HUES48 (cell line): Measurements from ENCODE around the gene UTP15.

Experiments
- H3K27ac ChIP-seq: one replicate; pipeline ENCODE4 v1.7.0; 2013; ENCODE audit warnings: low read depth, low read length, inconsistent platforms
- H3K27me3 ChIP-seq: 2 replicates; pipeline ENCODE4 v1.6.1; 2013; ENCODE audit warnings: mild to moderate bottlenecking, low read length; ENCODE audit not compliant: control insufficient read depth, insufficient read depth
- H3K36me3 ChIP-seq: 2 replicates; pipeline ENCODE4 v1.6.1; 2013; ENCODE audit warnings: low read length; ENCODE audit not compliant: control insufficient read depth, insufficient read depth
- H3K4me1 ChIP-seq: 2 replicates; pipeline ENCODE4 v1.6.1; 2013; ENCODE audit warnings: mild to moderate bottlenecking, low read length; ENCODE audit not compliant: control insufficient read depth, insufficient read depth
- H3K4me3 ChIP-seq: 2 replicates; pipeline ENCODE4 v1.5.1; 2013; ENCODE audit warnings: mild to moderate bottlenecking, low read depth, low read length
- H3K9ac ChIP-seq: 2 replicates; pipeline ENCODE4 v1.6.1; 2013; ENCODE audit warnings: mild to moderate bottlenecking, low read depth, low read length, moderate library complexity
- H3K9me3 ChIP-seq: 2 replicates; pipeline ENCODE4 v1.6.1; 2013; ENCODE audit warnings: low read length; ENCODE audit not compliant: control insufficient read depth, insufficient read depth

Gene UTP15

DNA sequence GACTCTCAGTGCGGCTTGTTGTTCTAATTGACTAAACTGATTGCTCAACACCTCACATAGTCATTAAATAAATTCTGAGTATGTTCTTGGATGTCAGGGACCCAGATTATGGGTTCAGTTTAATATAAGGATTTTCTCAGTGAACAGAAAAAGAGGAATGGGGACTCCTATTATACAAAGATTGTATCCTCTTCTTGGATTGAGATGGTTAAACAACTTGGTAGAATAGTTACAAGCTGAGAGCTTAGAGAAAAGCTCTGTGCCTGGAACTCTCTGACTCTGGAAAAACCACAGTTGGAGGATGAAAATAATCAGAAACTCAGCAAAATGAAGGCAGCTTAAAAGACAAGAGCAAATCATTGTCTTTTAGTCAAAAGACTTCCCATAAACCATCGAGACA lies 30.6 kb upstream of the UTP15 start:
- Histone ChIP-seq H3K4me3 (no peak overlapping the region), H3K9me3 (no peaks in the 10 kb centered on the region), H3K27ac (no peak overlapping the region), H3K9ac (no peak overlapping the region), H3K27me3 (no peaks in the 10 kb centered on the region), H3K36me3 (no peaks in the 10 kb centered on the region), H3K4me1 (no peaks in the 10 kb centered on the region)

GRCh38 chr5:73539730-73540129 lies 25.8 kb upstream of the UTP15 start:
- H3K27me3 ChIP-seq = no peaks in the 10 kb centered on the region
- no peak overlapping the region for H3K4me3 ChIP-seq
- peaks cover 9% of the 10 kb centered on the region; the same call in 1 of the 2 replicates for H3K4me1 ChIP-seq
- no peak overlapping the region for H3K9ac ChIP-seq
- no peaks in the 10 kb centered on the region for H3K36me3 ChIP-seq
- no peak overlapping the region for H3K27ac ChIP-seq
- H3K9me3 ChIP-seq = no peaks in the 10 kb centered on the region

DNA sequence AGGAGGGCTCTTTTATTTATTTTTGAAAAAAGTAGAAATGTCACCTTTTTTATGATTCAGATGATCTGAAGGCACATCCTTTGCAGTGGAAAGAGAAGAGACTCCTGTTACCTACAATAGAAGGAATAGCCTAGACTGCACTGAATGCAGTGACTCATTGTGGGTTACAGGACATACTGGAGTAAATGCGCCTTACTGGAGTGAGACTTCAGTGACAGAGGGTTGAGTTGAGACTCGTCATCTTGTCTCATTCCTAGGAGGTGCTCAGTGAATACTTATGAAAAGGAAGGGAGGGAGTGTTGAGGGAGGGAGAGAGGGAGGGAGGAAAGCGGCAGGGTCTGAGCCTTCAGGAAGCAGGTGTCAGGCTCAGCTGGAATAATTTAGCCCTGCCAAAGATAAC lies 25.4 kb upstream of the UTP15 start:
- Histone ChIP-seq H3K9me3 (no peaks in the 10 kb centered on the region), H3K4me1 (peaks cover 9% of the 10 kb centered on the region; the same call in 1 of the 2 replicates), H3K27ac (no peak overlapping the region), H3K27me3 (no peaks in the 10 kb centered on the region), H3K4me3 (no peak overlapping the region), H3K9ac (no peak overlapping the region), H3K36me3 (no peaks in the 10 kb centered on the region)

GRCh38 chr5:73542020-73542419 lies 23.5 kb upstream of the UTP15 start:
- H3K36me3 ChIP-seq = no peaks in the 10 kb centered on the region
- no peak overlapping the region for H3K9ac ChIP-seq
- peak overlapping the region; percentile 7 for H3K27ac ChIP-seq
- H3K27me3 ChIP-seq = no peaks in the 10 kb centered on the region
- peaks cover 9% of the 10 kb centered on the region; the same call in 1 of the 2 replicates for H3K4me1 ChIP-seq
- H3K9me3 ChIP-seq = no peaks in the 10 kb centered on the region
- no peak overlapping the region for H3K4me3 ChIP-seq

- H3K27me3 ChIP-seq = no peaks in the 10 kb centered on the region
- no peak overlapping the region for H3K9ac ChIP-seq
- H3K27ac ChIP-seq = no peak overlapping the region
- H3K36me3 ChIP-seq = no peaks in the 10 kb centered on the region
- H3K4me1 ChIP-seq = peaks cover 9% of the 10 kb centered on the region; the same call in 1 of the 2 replicates
- no peak overlapping the region for H3K4me3 ChIP-seq
- no peaks in the 10 kb centered on the region for H3K9me3 ChIP-seq
These were observed 20.8 kb upstream of the UTP15 start for GRCh38 chr5:73544429-73545402.

DNA sequence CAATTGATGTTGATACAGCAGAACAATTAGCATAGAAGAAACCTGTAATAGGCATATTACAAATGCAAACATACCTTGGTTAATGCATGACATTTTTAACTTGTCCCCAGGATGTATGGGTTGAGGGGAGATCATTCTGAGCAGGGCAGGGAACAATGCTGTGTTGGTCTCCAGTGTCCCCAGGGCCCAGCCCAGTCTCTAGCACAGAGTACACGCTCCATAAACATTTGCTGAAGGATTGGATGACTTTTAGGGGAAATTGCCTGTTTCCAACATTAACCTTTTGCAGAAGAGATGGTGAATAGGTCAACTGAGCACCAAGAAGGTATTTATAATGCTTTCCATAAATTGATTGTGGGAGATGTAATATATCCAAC lies 20.2 kb upstream of the UTP15 start:
- Histone ChIP-seq H3K36me3 (no peaks in the 10 kb centered on the region), H3K4me1 (peaks cover 9% of the 10 kb centered on the region; the same call in 1 of the 2 replicates), H3K27ac (no peak overlapping the region), H3K27me3 (no peaks in the 10 kb centered on the region), H3K9me3 (no peaks in the 10 kb centered on the region), H3K9ac (no peak overlapping the region), H3K4me3 (no peak overlapping the region)

- H3K4me1 ChIP-seq = 0 out of 2 replicates have a peak, but pooled peaks cover 3% of the 10 kb centered on the region
- peaks cover 8% of the 10 kb centered on the region for H3K36me3 ChIP-seq
- H3K9ac ChIP-seq = no peak overlapping the region
- H3K4me3 ChIP-seq = no peak overlapping the region
- H3K27me3 ChIP-seq = no peaks in the 10 kb centered on the region
- no peak overlapping the region for H3K27ac ChIP-seq
- no peaks in the 10 kb centered on the region for H3K9me3 ChIP-seq
These were observed 15.5 kb upstream of the UTP15 start for GRCh38 chr5:73550016-73550415.

DNA sequence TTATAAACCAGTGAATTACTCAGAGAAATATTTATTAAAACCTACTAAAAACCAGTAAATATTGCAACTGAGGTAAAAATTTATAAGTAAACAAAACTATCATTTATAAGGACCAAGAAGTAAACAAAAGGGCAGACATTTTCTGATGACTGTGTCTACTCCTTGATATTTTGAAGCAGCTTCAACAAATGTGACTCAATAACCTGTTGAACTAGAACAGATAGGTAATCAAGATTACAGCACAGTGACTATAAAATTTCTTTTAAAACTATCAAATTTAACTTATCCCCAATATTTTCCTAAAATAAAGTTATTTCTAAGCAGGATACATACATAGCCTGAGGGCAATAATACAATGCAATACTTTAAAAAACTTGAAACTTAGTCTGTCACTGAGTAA lies 12.9 kb upstream of the UTP15 start:
- Histone ChIP-seq H3K27ac (no peak overlapping the region), H3K4me3 (no peak overlapping the region), H3K9ac (no peak overlapping the region), H3K4me1 (0 out of 2 replicates have a peak, but pooled peaks cover 3% of the 10 kb centered on the region), H3K9me3 (no peaks in the 10 kb centered on the region), H3K36me3 (peaks cover 8% of the 10 kb centered on the region), H3K27me3 (no peaks in the 10 kb centered on the region)

DNA sequence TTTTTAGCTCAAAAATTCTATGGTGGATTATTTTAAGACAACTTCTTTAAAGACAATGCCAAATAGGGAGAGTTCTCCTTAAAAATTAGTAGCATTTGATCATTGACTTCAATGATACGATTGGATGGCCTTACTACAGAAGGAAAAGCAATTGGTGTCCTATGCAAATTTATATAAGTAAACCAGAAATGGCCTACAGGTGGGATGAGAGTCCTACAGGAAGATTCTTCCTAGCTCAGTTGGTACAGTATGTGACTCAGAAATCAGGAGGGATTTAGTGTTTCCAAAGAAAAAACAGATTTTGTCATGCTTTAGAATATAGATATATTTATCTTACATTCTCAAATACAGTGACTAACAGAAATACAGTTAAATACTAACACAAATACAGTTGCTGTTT lies 6.6 kb upstream of the UTP15 start:
- no peaks in the 10 kb centered on the region for H3K9me3 ChIP-seq
- H3K27me3 ChIP-seq = no peaks in the 10 kb centered on the region
- H3K36me3 ChIP-seq = peaks cover 24% of the 10 kb centered on the region
- H3K4me1 ChIP-seq = no peaks in the 10 kb centered on the region
- H3K9ac ChIP-seq = no peak overlapping the region
- no peak overlapping the region for H3K4me3 ChIP-seq
- no peak overlapping the region for H3K27ac ChIP-seq

DNA sequence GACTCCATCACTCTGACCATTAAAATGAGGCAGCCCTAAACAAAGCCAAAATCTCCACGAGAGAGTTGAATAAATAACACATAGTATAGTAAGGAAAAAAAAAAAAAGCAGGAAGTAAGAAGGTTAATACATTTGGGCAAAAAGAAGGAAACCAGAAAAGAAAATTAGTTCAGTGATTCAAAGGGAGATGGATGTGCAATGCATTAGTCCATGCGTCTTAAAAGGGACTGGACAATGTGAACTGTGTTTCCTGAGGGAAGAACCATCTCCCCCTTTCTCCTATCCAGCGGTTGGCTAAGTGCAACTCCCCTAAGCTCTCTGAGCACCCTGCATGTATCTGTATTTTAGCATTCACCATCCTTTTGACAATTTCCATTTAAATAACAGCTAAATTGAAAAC lies 1.5 kb upstream of the UTP15 start:
- Histone ChIP-seq H3K4me1 (0 out of 2 replicates have a peak, but pooled peaks cover 4% of the 10 kb centered on the region), H3K27ac (no peak overlapping the region), H3K4me3 (peak overlapping the region; percentile 97), H3K27me3 (no peaks in the 10 kb centered on the region), H3K36me3 (peaks cover 24% of the 10 kb centered on the region), H3K9ac (no peak overlapping the region), H3K9me3 (no peaks in the 10 kb centered on the region)

DNA sequence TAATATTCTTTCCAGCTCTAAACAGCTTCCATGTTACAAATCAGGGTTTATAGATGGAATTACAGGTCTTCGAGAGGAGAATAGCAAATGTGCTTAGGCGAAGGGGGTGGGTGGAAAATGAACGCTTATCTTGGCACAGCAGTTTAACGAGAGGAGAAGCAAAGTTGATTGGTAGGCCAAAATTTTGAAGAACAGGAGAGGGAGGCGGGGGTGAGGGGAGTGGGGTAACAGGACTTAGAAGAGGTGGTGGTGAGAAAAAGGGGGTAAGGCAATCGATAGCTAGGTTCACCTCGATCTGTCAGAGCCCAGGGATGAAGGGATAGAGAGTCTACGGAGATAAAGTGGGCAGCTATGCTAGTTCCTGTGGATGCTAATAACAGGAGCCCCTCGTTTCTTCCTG lies 868 bp upstream of the UTP15 start:
- no peaks in the 10 kb centered on the region for H3K9me3 ChIP-seq
- H3K4me1 ChIP-seq = 0 out of 2 replicates have a peak, but pooled peaks cover 4% of the 10 kb centered on the region
- H3K36me3 ChIP-seq = peaks cover 30% of the 10 kb centered on the region
- peak overlapping the region; percentile 80 for H3K27ac ChIP-seq
- peak overlapping the region; percentile 68 for H3K9ac ChIP-seq
- H3K27me3 ChIP-seq = no peaks in the 10 kb centered on the region
- peak overlapping the region; percentile 97 for H3K4me3 ChIP-seq
